Mesothelial cell of epicardium (in vitro differentiated cells): Measurements from ENCODE around the gene PITRM1. TPM values are rescaled to one million over a fixed set of nuclear protein-coding genes. Genes with fewer than 3 reads are reported as not detected.
"Not testable (repeated sequence)": the region's sequence is repeated elsewhere in the genome, so short reads cannot be mapped to it uniquely, and the experiment has no call there.

ENCODE experiments used
- DNase-seq, 2 experiments: peaks; one replicate each; pipeline ENCODE4 v3.0.0; 2021; ENCODE audit warnings: low spot score in 2 of 2; ENCODE audit not compliant: unreplicated experiment in 2 of 2
- H3K27ac Mint-ChIP-seq: 2 replicates; pipeline ENCODE4 v1.8.0; 2021; ENCODE audit warnings: mixed read lengths
- H3K27me3 Mint-ChIP-seq: 2 replicates; pipeline ENCODE4 v1.8.0; 2021; ENCODE audit warnings: low read depth, mixed read lengths
- H3K36me3 Mint-ChIP-seq: 2 replicates; pipeline ENCODE4 v1.8.0; 2021; ENCODE audit warnings: mixed read lengths
- H3K4me1 Mint-ChIP-seq: 2 replicates; pipeline ENCODE4 v1.8.0; 2021; ENCODE audit warnings: mixed read lengths
- H3K4me3 Mint-ChIP-seq: 2 replicates; pipeline ENCODE4 v1.8.0; 2021; ENCODE audit warnings: mild to moderate bottlenecking, moderate library complexity, mixed read lengths
- H3K9me3 Mint-ChIP-seq: 2 replicates; pipeline ENCODE4 v1.8.0; 2021; ENCODE audit warnings: mixed read lengths
- CTCF ChIP-seq: fragments of 200-600 bp; sonication (generic); IDR thresholded peaks from one replicate; pipeline ENCODE4 v1.5.0; 2021; ENCODE audit warnings: antibody characterized with exemption; ENCODE audit not compliant: unreplicated experiment
- total RNA-seq: library from RNA; stranded (reverse); gene quantifications from 3 replicates; pipeline ENCODE4 v1.2.1, GENCODE V29; 2021

Gene PITRM1
- total RNA-seq, 1 donor from 2014 or later, result 75.5 TPM

GRCh38 chr10:3107426-3107961 lies 65.1 kb downstream of the PITRM1 start:
- H3K27ac Mint-ChIP-seq, result no peak overlapping the region

GRCh38 chr10:3106928-3107425 lies 65.6 kb downstream of the PITRM1 start:
- H3K9me3 Mint-ChIP-seq, result no peaks in the 10 kb centered on the region
- DNase-seq, result no peak
- H3K36me3 Mint-ChIP-seq, result peaks cover 17% of the 10 kb centered on the region
- no peak overlapping the region for H3K27ac Mint-ChIP-seq
- H3K4me3 Mint-ChIP-seq, result no peak overlapping the region
- TF ChIP-seq CTCF, result no peak
- H3K27me3 Mint-ChIP-seq, result no peaks in the 10 kb centered on the region
- H3K4me1 Mint-ChIP-seq, result no peaks in the 10 kb centered on the region

More at GRCh38 chr10:3107426-3107961, 65.1 kb downstream of the PITRM1 start:
- Mint-ChIP-seq H3K4me1 (no peaks in the 10 kb centered on the region), H3K4me3 (no peak overlapping the region), H3K36me3 (peaks cover 17% of the 10 kb centered on the region), H3K9me3 (no peaks in the 10 kb centered on the region), H3K27me3 (no peaks in the 10 kb centered on the region)
- DNase-seq, result no peak
- TF ChIP-seq CTCF, result no peak

GRCh38 chr10:3106328-3106727 lies 66.3 kb downstream of the PITRM1 start:
- not testable (repeated sequence) for DNase-seq, H3K27me3 Mint-ChIP-seq, H3K4me3 Mint-ChIP-seq, H3K9me3 Mint-ChIP-seq, H3K4me1 Mint-ChIP-seq, H3K27ac Mint-ChIP-seq
- peaks cover 21% of the 10 kb centered on the region for H3K36me3 Mint-ChIP-seq

- Mint-ChIP-seq H3K27ac (no peak overlapping the region), H3K9me3 (no peaks in the 10 kb centered on the region), H3K4me3 (no peak overlapping the region), H3K4me1 (no peaks in the 10 kb centered on the region), H3K27me3 (no peaks in the 10 kb centered on the region), H3K36me3 (peaks cover 25% of the 10 kb centered on the region)
- TF ChIP-seq CTCF, result no peak
- DNase-seq, result no peak
Measured at GRCh38 chr10:3105905-3106304, 66.7 kb downstream of the PITRM1 start.

- DNase-seq, result no peak
- Mint-ChIP-seq H3K9me3 (no peaks in the 10 kb centered on the region), H3K4me3 (no peak overlapping the region), H3K36me3 (peaks cover 26% of the 10 kb centered on the region), H3K27me3 (no peaks in the 10 kb centered on the region), H3K4me1 (no peaks in the 10 kb centered on the region), H3K27ac (no peak overlapping the region)
- TF ChIP-seq CTCF, result no peak
Measured at GRCh38 chr10:3105166-3105565, 67.4 kb downstream of the PITRM1 start.

- Mint-ChIP-seq H3K4me1 (no peaks in the 10 kb centered on the region), H3K36me3 (peaks cover 27% of the 10 kb centered on the region), H3K9me3 (no peaks in the 10 kb centered on the region), H3K27ac (no peak overlapping the region), H3K4me3 (no peak overlapping the region), H3K27me3 (no peaks in the 10 kb centered on the region)
- no peak for DNase-seq
- TF ChIP-seq CTCF, result no peak
Measured at GRCh38 chr10:3104251-3104918, 68.2 kb downstream of the PITRM1 start.
